Frontal cortex (tissue), 4 donors: ENCODE measurements around the gene DEFB114. TPM values are rescaled to one million over a fixed set of nuclear protein-coding genes. Genes with fewer than 3 reads are reported as not detected.

Source experiments
- DNase-seq, 2 donors: peaks; one replicate each; pipeline ENCODE4 v3.0.0; 2012; ENCODE audit warnings: low spot score in 2 of 2
- FAIRE-seq: peaks from 2 replicates; lab custom pipeline; 2012; peaks lifted over from hg19 to GRCh38; lab: Jason Lieb, UNC
- total RNA-seq: library from RNA; depleted of rRNA; stranded (reverse); fragments of >200 nt; gene quantifications from one replicate; pipeline ENCODE4 v1.2.3, GENCODE V29; 2014
- donor health status: control.
- donor health status: control.
- donor health status: control.

DEFB114 gene
- total RNA-seq, 1 donor from 2014 or later, result not detected

GRCh38 chr6:49939993-49940498, 23.9 kb downstream of the DEFB114 start:
- no peak for DNase-seq
- FAIRE-seq, result no peak

GRCh38 chr6:49937811-49938210, 26.2 kb downstream of the DEFB114 start:
- DNase-seq (no peak), FAIRE-seq (no peak)

- DNase-seq (no peak), FAIRE-seq (no peak)
These were observed 26.9 kb downstream of the DEFB114 start for GRCh38 chr6:49937017-49937416.

- FAIRE-seq (no peak), DNase-seq (no peak)
These were observed 28.6 kb downstream of the DEFB114 start for GRCh38 chr6:49935387-49935786.

GRCh38 chr6:49934770-49935169, 29.2 kb downstream of the DEFB114 start:
- DNase-seq (no peak), FAIRE-seq (no peak)

GRCh38 chr6:49933526-49933925, 30.4 kb downstream of the DEFB114 start:
- DNase-seq (no peak), FAIRE-seq (no peak)

GRCh38 chr6:49929340-49929739, 34.6 kb downstream of the DEFB114 start:
- no peak for FAIRE-seq
- no peak for DNase-seq

GRCh38 chr6:49923826-49924225, 40.1 kb downstream of the DEFB114 start:
- DNase-seq (no peak), FAIRE-seq (no peak)

GRCh38 chr6:49919935-49920644, 43.9 kb downstream of the DEFB114 start:
- FAIRE-seq (no peak), DNase-seq (no peak)

GRCh38 chr6:49919261-49919660, 44.7 kb downstream of the DEFB114 start:
- FAIRE-seq (no peak), DNase-seq (no peak)

- FAIRE-seq (no peak), DNase-seq (no peak)
These were observed 45.2 kb downstream of the DEFB114 start for GRCh38 chr6:49918787-49919186.

- DNase-seq (no peak), FAIRE-seq (no peak)
These were observed 48.9 kb downstream of the DEFB114 start for GRCh38 chr6:49915035-49915434.

- DNase-seq, result no peak
- FAIRE-seq, result no peak
These were observed 50.2 kb downstream of the DEFB114 start for GRCh38 chr6:49913636-49914375.

- FAIRE-seq, result no peak
These were observed 51.8 kb downstream of the DEFB114 start for GRCh38 chr6:49912196-49912595.

GRCh38 chr6:49911252-49911651, 52.7 kb downstream of the DEFB114 start:
- FAIRE-seq, result no peak

More at GRCh38 chr6:49912196-49912595, 51.8 kb downstream of the DEFB114 start:
- no peak for DNase-seq

More at GRCh38 chr6:49911252-49911651, 52.7 kb downstream of the DEFB114 start:
- no peak for DNase-seq

Other genes starting within 250 kb of the DEFB114 start
- gene CRISP3, start 219.8 kb downstream of the DEFB114 start, total RNA-seq, result under 0.01 TPM
- not detected for gene PGK2, start 176.9 kb downstream of the DEFB114 start, total RNA-seq
- not detected for gene CRISP1, start 97.6 kb downstream of the DEFB114 start, total RNA-seq
- not detected for gene DEFB113, start 5.5 kb upstream of the DEFB114 start, total RNA-seq
- gene DEFB110, start 57.8 kb upstream of the DEFB114 start, total RNA-seq, result not detected
- gene DEFB112, start 85.8 kb upstream of the DEFB114 start, total RNA-seq, result not detected